ENCODE results near the gene CCDC146.

CCDC146 gene

DNA sequence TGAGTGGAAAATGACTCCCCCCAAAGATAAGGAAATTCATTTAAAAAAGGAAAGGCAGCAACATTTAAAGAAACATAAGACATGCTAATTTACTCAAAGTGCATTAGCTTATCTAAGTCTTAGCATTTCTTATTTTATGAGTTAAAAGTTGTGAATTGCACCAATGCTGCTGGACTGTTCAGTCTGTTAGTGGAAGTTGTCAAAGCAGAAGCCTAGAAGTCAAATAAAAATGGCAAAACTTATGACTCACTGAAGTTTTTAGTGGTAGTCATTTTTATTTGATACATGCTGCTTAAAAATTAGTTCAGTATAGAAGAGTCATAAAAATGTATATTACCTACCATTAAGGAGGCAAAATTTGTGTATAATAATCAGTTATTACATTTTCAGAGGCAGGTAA lies 168.0 kb downstream of the CCDC146 start:
- no peak overlapping the region for H3K9ac ChIP-seq (ENCODE audit: low read length)
- H4K20me1 ChIP-seq (ENCODE audit: low read depth, low read length) = no peaks in the 10 kb centered on the region
- no peak overlapping the region for H3K4me3 ChIP-seq (ENCODE audit: insufficient read depth, low read length, poor library complexity, severe bottlenecking)
- no peaks in the 10 kb centered on the region for H3K27me3 ChIP-seq (ENCODE audit: low read length)
- no peaks in the 10 kb centered on the region for H3K79me2 ChIP-seq (ENCODE audit: insufficient read depth, low read length)
- H3K4me2 ChIP-seq (ENCODE audit: low read depth, low read length, poor library complexity, severe bottlenecking) = no peak overlapping the region
- H3K9me3 ChIP-seq (ENCODE audit: insufficient read depth, low read length) = no peaks in the 10 kb centered on the region
- no peak overlapping the region for H3K27ac ChIP-seq (ENCODE audit: low read depth, low read length)
- H3F3A ChIP-seq (ENCODE audit: insufficient read depth) = no peaks in the 10 kb centered on the region
- H3K9me2 ChIP-seq (replicated peaks; ENCODE audit: insufficient read depth, low read length) = no peaks in the 10 kb centered on the region
- TF ChIP-seq EZH2phosphoT487 (conservative IDR thresholded peaks at IDR 0.05; ENCODE audit: low read length) = no peak
- TF ChIP-seq, protein P1, sequence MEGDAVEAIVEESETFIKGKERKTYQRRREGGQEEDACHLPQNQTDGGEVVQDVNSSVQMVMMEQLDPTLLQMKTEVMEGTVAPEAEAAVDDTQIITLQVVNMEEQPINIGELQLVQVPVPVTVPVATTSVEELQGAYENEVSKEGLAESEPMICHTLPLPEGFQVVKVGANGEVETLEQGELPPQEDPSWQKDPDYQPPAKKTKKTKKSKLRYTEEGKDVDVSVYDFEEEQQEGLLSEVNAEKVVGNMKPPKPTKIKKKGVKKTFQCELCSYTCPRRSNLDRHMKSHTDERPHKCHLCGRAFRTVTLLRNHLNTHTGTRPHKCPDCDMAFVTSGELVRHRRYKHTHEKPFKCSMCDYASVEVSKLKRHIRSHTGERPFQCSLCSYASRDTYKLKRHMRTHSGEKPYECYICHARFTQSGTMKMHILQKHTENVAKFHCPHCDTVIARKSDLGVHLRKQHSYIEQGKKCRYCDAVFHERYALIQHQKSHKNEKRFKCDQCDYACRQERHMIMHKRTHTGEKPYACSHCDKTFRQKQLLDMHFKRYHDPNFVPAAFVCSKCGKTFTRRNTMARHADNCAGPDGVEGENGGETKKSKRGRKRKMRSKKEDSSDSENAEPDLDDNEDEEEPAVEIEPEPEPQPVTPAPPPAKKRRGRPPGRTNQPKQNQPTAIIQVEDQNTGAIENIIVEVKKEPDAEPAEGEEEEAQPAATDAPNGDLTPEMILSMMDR (IDR thresholded peaks at IDR 0.05; ENCODE audit: insufficient read depth, low read length, poor library complexity, severe bottlenecking) = no peak
- H3K36me3 ChIP-seq (ENCODE audit: low read length) = no peaks in the 10 kb centered on the region
- H2AFZ ChIP-seq (ENCODE audit: low read depth, low read length, severe bottlenecking) = no peak overlapping the region

DNA sequence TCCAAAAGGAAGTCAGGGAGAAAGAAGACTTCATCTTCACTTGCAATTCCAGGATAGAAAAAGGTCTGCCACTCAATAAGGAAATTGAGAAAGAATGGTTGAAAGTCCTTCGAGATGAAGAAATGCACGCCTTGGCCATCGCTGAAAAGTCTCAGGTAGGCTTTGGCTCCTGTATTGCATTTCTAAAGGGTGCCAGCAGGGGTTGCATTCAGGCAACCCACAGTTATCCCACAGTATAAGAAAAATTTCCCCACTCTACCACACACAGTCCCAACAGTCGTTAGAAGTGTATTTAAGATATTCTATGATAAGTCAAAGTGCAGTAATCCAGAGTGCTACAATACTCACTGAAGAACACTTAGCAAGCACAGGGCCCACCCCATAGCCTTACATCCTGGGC lies 170.6 kb downstream of the CCDC146 start:
- Histone ChIP-seq H3F3A (ENCODE audit: insufficient read depth) (no peaks in the 10 kb centered on the region), H3K4me2 (ENCODE audit: low read depth, low read length, poor library complexity, severe bottlenecking) (no peak overlapping the region)

DNA sequence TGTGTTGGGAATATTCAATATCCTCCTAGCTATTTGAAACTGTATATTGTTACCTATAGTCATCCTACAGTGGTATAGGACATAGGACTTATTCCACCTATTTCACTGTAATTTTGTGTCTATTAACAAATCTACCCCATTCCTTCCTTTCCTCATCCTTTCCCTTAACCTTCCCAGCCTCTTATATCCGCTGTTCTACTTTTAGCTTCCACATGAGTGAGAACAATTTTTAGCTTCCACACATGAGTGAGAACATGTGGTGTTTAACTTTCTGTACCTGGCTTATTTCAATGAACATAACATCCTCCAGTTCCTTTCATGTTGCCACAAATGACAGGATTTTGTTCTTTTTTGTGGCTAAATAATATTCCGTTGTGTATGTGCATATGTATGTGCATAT lies 173.1 kb downstream of the CCDC146 start:
- no peak overlapping the region for H3K4me2 ChIP-seq (ENCODE audit: low read depth, low read length, poor library complexity, severe bottlenecking)
- H3K9ac ChIP-seq (ENCODE audit: low read length) = no peak overlapping the region
- no peaks in the 10 kb centered on the region for H3K79me2 ChIP-seq (ENCODE audit: insufficient read depth, low read length)
- no peaks in the 10 kb centered on the region for H3K27me3 ChIP-seq (ENCODE audit: low read length)
- H3K27ac ChIP-seq (ENCODE audit: low read depth, low read length) = no peak overlapping the region
- H3K9me2 ChIP-seq (replicated peaks; ENCODE audit: insufficient read depth, low read length) = no peaks in the 10 kb centered on the region
- no peak overlapping the region for H2AFZ ChIP-seq (ENCODE audit: low read depth, low read length, severe bottlenecking)
- no peaks in the 10 kb centered on the region for H3K9me3 ChIP-seq (ENCODE audit: insufficient read depth, low read length)
- H4K20me1 ChIP-seq (ENCODE audit: low read depth, low read length) = no peaks in the 10 kb centered on the region
- no peak for TF ChIP-seq EZH2phosphoT487 (conservative IDR thresholded peaks at IDR 0.05; ENCODE audit: low read length)
- TF ChIP-seq, protein P1 (IDR thresholded peaks at IDR 0.05; ENCODE audit: insufficient read depth, low read length, poor library complexity, severe bottlenecking) = no peak
- no peak overlapping the region for H3K4me3 ChIP-seq (ENCODE audit: insufficient read depth, low read length, poor library complexity, severe bottlenecking)
- no peaks in the 10 kb centered on the region for H3F3A ChIP-seq (ENCODE audit: insufficient read depth)
- no peaks in the 10 kb centered on the region for H3K36me3 ChIP-seq (ENCODE audit: low read length)

More for the DNA sequence above, 170.6 kb downstream of the CCDC146 start:
- H3K9ac ChIP-seq (ENCODE audit: low read length) = no peak overlapping the region
- H3K27me3 ChIP-seq (ENCODE audit: low read length) = no peaks in the 10 kb centered on the region
- H3K79me2 ChIP-seq (ENCODE audit: insufficient read depth, low read length) = no peaks in the 10 kb centered on the region
- no peak overlapping the region for H3K4me3 ChIP-seq (ENCODE audit: insufficient read depth, low read length, poor library complexity, severe bottlenecking)
- TF ChIP-seq, protein P1 (IDR thresholded peaks at IDR 0.05; ENCODE audit: insufficient read depth, low read length, poor library complexity, severe bottlenecking) = no peak
- TF ChIP-seq EZH2phosphoT487 (conservative IDR thresholded peaks at IDR 0.05; ENCODE audit: low read length) = no peak
- H3K9me3 ChIP-seq (ENCODE audit: insufficient read depth, low read length) = no peaks in the 10 kb centered on the region
- no peaks in the 10 kb centered on the region for H3K36me3 ChIP-seq (ENCODE audit: low read length)
- H3K9me2 ChIP-seq (replicated peaks; ENCODE audit: insufficient read depth, low read length) = no peaks in the 10 kb centered on the region
- H3K27ac ChIP-seq (ENCODE audit: low read depth, low read length) = no peak overlapping the region
- H2AFZ ChIP-seq (ENCODE audit: low read depth, low read length, severe bottlenecking) = no peak overlapping the region
- H4K20me1 ChIP-seq (ENCODE audit: low read depth, low read length) = no peaks in the 10 kb centered on the region
